Activated T-helper 1 cell treated with anti-CD3 and anti-CD28 coated beads, Interleukin-2, amount 50 U/mL, for 16 hours (primary cell): ENCODE data around the gene NRXN3.

Experiments
- DNase-seq, 2 donors: peaks; one replicate each; pipeline ENCODE4 v3.0.0-alpha.2; 2020; ENCODE audit warnings: low read depth in 1 of 2, low spot score in 1 of 2

Gene NRXN3

DNA sequence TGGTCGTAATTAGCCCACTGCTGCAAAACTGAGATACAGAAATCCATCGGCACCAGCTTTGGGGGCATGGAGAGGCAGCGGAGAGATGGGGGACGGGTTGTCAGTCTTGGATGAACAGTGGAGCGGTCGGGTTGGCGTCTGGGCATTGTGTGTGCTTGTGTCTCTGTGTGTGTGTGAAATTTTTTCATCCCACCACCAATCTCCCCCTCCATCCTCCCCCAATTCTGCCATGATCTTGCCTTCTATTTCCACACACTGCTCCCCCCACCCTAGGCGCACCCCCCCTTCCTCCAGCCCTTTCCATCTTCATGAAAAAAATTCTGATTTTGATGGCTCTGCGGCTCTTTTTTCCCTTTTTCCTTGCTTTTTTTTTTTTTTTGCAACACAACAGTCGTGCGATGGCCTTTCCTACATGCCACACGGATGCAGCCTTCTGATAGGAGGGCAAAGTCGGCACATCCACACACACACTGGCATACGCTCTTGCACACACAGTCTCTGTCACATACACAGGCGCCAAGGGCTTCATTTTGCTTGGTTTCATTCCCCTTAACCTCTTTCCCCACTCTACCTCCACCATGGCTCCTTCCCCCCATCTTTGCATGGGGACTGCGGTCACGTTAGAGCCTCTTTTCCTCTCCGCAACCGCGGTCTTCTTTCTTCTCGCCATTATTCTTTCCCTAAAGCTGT is 3.3 kb downstream of the NRXN3 start:
- no peak for DNase-seq

GRCh38 chr14:78175412-78175811 is 5.2 kb downstream of the NRXN3 start:
- no peak for DNase-seq

DNA sequence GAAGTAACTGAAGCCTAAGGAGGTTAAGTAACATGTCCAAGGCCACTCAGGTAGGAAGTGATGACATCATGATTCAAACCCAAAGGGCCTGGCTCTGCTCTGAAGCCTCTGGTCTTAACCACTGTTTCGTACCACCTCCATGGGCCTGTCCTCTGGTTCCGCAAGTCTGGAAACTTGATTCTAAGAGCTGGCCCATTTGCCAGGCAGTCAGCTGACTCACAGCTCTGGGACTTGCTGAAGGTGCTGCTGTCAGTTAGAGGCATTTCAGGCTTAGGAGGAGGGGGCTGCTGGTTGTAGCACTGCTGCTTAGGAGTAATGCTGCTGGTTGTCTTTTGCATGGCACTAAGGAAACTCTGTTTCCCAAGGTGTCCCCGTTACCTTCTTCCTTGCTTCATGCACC is 7.9 kb downstream of the NRXN3 start:
- DNase-seq: no peak

GRCh38 chr14:78178971-78179370 is 8.8 kb downstream of the NRXN3 start:
- DNase-seq: no peak

GRCh38 chr14:78181270-78181669 is 11.1 kb downstream of the NRXN3 start:
- DNase-seq: no peak

GRCh38 chr14:78182722-78183121 is 12.5 kb downstream of the NRXN3 start:
- DNase-seq: no peak

- no peak for DNase-seq
Observed at GRCh38 chr14:78184157-78184556, 14.0 kb downstream of the NRXN3 start.

DNA sequence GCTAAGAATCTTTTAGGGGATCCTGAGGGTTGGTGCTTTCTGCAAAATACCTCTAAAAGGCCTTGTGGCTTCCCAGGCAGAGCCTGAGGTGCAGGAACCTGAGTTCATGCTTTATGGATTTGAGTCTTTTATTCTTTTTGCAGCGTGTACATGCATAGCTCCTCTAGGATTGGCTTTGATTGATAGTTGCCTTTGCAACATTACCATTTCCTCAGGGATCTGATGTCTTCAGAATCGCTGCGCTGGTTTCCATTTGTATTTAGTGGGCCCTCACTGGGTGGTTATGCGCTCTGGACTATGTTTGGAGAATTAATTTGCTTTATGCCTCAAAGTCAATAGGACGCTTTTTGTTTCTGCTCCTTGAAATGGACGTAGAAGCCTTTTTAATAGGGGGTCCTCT is 16.1 kb downstream of the NRXN3 start:
- no peak for DNase-seq

- no peak for DNase-seq
Observed at GRCh38 chr14:78188882-78189281, 18.7 kb downstream of the NRXN3 start.

GRCh38 chr14:78195431-78195830 is 25.3 kb downstream of the NRXN3 start:
- no peak for DNase-seq

DNA sequence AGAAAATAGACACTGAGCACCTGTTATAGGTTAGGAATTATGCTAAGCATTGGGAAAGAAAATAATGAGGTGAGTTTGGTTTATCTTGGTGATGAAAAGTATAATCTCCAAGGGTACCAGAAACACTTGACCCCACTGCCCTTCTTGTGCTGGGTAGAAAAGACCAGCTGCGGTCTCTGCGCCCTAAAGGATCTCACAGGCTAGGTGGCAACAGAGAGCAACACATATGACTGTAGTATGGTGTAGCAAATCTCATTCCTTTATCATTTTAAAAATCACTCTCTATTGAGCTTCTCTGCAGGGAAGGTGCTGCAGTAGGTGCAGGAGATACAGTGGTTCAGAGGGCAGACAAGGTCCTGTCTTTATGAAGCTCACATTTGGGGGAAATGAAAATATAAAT is 26.1 kb downstream of the NRXN3 start:
- DNase-seq: no peak

GRCh38 chr14:78197051-78197450 is 26.9 kb downstream of the NRXN3 start:
- no peak for DNase-seq

DNA sequence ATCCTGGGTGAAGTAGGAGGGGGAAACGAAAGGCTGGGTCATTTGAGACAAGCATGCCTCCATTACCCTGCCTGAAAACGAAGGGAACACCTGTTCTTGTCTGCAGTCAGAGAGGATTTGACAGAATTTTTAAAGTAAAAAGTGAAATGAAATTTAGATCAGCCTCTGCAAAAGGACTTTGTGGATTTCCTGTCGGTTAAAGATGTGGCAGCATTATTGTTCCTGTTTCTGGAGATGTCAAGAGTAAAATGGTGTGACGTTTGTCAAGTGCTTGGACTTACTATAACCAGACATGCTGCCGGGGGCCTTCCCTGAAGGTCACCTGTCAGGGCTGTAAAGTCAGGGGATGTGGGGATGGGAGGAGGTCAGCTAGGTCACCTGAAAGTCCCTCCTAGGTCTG is 32.0 kb downstream of the NRXN3 start:
- no peak for DNase-seq

DNA sequence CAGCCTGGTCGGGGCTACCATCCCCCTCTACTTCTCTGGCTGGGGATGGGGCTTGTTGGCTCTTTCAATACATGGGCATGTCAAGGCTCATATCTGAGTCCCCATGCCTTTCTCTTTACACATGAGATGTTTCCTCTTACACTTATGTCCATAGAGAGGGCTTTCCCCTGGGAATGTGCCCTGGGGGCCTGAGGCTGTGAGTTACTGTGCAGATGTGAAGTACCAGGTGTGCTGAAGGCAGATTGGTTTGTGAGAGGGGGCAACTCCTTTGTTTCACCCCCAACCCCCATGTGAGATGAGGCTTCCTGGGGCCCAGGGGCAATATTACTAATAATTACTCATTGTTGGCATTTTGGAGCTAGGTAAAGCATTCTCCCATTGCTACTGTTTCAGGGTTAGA is 32.8 kb downstream of the NRXN3 start:
- DNase-seq: no peak

DNA sequence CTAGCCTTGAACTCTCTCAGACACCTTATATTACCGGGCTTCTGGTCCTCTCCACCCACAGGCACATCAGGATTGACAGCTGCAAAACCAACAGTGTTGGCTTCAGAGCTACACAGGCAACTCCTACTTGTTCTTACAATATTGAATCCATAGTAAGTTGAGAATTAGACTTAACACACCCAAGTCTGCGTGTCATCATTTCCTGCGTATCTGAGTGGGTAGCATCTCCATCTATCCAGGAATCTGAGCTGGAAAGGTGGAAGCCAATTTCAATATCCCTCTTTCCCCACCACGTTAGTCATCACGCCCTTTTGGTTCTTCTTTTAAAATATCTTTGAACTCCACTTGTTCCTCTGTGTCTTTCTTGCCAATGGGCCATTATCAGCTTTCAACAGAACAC is 37.2 kb downstream of the NRXN3 start:
- no peak for DNase-seq

DNA sequence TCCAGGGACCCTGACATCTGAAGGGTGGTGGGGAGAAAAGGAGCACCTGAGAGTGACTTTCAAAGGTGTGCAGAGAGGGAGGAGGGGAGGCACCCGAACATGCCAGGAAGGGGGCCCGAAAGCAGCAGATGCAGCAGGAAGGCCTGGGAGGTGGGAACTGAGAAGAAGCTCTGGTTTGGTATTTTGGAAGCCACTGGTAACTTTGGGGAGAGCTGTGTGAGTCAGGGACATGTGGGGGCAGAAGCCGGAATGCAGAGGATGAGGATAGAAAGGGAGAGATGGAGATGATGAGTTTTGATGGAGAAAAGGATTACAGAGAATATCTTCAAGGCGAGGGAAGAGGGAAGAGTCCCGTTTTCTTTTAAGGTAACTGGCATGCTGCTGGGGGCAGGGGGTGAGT is 50.1 kb downstream of the NRXN3 start:
- DNase-seq: no peak

- DNase-seq: no peak
Observed at GRCh38 chr14:78222746-78223145, 52.6 kb downstream of the NRXN3 start.

DNA sequence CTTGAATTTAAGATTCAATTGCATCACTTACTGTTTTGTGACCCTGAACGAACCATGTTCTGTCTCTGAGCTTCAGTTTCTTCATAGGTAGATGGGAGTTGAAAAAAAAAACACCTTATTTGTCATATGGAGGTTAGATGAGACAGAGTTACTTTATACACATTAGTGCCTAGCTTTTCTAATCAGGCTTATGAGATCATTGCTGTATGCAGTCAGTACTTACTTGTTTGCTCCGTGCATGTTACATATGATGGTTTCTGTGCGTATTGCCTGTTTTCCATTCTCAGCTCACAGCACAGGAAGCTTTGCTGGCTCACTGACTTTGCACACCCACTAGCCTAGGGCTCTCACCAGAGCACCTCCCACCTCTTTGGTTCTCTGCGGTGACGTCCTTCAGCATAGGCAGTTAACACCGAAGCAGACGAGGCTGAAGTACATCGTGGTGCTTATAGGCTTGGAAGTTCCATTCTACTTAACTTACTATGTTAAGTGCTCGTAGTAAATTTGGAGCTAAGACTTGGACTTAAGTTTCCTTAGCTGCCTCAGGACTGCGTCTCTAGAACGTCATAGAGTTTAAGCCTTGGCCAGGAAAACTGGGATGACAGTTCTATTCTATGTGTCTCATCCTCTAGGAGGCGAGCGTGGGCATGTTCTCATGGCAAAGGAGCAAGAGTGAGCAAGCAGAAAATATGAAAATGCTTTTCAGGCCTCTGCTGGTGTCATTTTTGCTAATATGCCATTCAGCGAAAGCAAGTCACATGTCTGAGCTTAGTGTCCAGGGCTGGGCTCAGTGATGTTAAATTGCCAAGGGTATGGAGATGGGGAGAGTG is 57.3 kb downstream of the NRXN3 start:
- no peak for DNase-seq

DNA sequence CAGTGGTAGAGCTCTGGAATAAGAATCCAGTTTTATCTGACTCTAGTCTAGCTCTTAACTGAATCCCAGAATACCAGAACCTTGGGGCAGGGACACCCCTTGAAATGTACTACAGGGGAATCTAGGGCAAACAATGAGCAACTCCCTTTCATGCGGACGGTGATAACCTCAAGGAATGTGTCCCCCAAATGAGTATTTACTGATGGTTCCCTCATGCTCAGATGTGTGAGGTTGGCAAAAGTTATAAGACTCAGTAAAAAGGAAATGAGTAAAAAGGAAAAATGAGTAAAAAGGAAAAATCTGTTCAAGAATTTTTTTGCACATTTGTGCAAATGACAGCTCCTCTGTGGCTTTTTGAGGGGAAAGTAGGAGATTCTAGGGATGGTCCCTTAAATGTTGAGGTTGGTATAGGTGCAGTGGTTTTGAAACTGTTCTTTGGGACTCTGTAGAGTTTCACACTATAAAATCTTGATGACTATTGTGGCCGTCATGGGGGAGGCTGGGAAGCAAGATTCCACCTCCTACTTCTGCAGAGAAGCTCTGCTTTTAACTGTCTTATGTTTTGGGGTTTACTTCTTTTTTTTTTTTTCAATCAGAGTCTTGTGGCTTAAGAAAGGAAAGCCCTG is 58.6 kb downstream of the NRXN3 start:
- DNase-seq: no peak

GRCh38 chr14:78232231-78233000 is 62.2 kb downstream of the NRXN3 start:
- no peak for DNase-seq

GRCh38 chr14:78238141-78238540 is 68.0 kb downstream of the NRXN3 start:
- DNase-seq: no peak

GRCh38 chr14:78240567-78240966 is 70.4 kb downstream of the NRXN3 start:
- no peak for DNase-seq
